ENCODE results near the gene PPM1H. TPM values are rescaled to one million over a fixed set of nuclear protein-coding genes. Genes with fewer than 3 reads are reported as not detected.

Gene PPM1H
- total RNA-seq, 1 donor from 2014 or later: 3.9 TPM

GRCh38 chr12:62801796-62802195 lies 133.2 kb downstream of the PPM1H start:
- H3K4me3 ChIP-seq (ENCODE audit: low read depth, low read length): peak overlapping the region; percentile 38
- no peak for DNase-seq (ENCODE audit: low read depth)
- TF ChIP-seq CTCF (conservative IDR thresholded peaks at IDR 0.05; ENCODE audit: low read depth, low read length): no peak

GRCh38 chr12:62800707-62801400 lies 134.1 kb downstream of the PPM1H start:
- no peak for DNase-seq (ENCODE audit: low read depth)
- no peak overlapping the region for H3K4me3 ChIP-seq (ENCODE audit: low read depth, low read length)
- no peak for TF ChIP-seq CTCF (conservative IDR thresholded peaks at IDR 0.05; ENCODE audit: low read depth, low read length)

GRCh38 chr12:62799766-62800406 lies 135.1 kb downstream of the PPM1H start:
- DNase-seq (ENCODE audit: low read depth): no peak

GRCh38 chr12:62799126-62799736 lies 135.7 kb downstream of the PPM1H start:
- H3K4me3 ChIP-seq (ENCODE audit: low read depth, low read length): no peak overlapping the region
- DNase-seq (ENCODE audit: low read depth): no peak
- peak; percentile 99 for TF ChIP-seq CTCF (conservative IDR thresholded peaks at IDR 0.05; ENCODE audit: low read depth, low read length)

More at GRCh38 chr12:62799766-62800406, 135.1 kb downstream of the PPM1H start:
- no peak overlapping the region for H3K4me3 ChIP-seq (ENCODE audit: low read depth, low read length)
- no peak for TF ChIP-seq CTCF (conservative IDR thresholded peaks at IDR 0.05; ENCODE audit: low read depth, low read length)

- DNase-seq (ENCODE audit: low read depth): no peak
- TF ChIP-seq CTCF (conservative IDR thresholded peaks at IDR 0.05; ENCODE audit: low read depth, low read length): no peak
- H3K4me3 ChIP-seq (ENCODE audit: low read depth, low read length): no peak overlapping the region
These were observed 140.7 kb downstream of the PPM1H start for GRCh38 chr12:62794218-62794583.

GRCh38 chr12:62793256-62794217 lies 141.4 kb downstream of the PPM1H start:
- DNase-seq (ENCODE audit: low read depth): peak; percentile 57
- peak; percentile 97 for TF ChIP-seq CTCF (conservative IDR thresholded peaks at IDR 0.05; ENCODE audit: low read depth, low read length)
- no peak overlapping the region for H3K4me3 ChIP-seq (ENCODE audit: low read depth, low read length)
